GM12878 (cell line): ENCODE measurements around the gene KMT2E. TPM values are rescaled to one million over a fixed set of nuclear protein-coding genes. Genes with fewer than 3 reads are reported as not detected.

ENCODE experiments used
- ATAC-seq: fragments of 200-7000 bp; cut with Tn5 transposase; 3 replicates; pipeline ENCODE4 v1.9.1; 2020; ENCODE audit warnings: mild to moderate bottlenecking, moderate library complexity
- BruUV-seq: library from RNA; stranded (reverse); fragments of 400-500 nt; replicated peaks from 2 replicates; lab custom pipeline; 2021; lab: Mats Ljungman, UMichigan
- CTCF ChIA-PET: fragments of 300-600 bp; sonication (Branson Sonifier 250); formaldehyde crosslinking; extraction: SDS; loops from one replicate; lab custom pipeline; 2021; ENCODE audit warnings: inconsistent platforms; lab: Yijun Ruan, JAX
- POLR2A ChIA-PET: fragments of 350-600 bp; formaldehyde crosslinking; extraction: SDS; loops from one replicate; lab custom pipeline; 2021; ENCODE audit warnings: inconsistent platforms; lab: Charles Lee
- RAD21 ChIA-PET: fragments of 300-600 bp; sonication (Branson Sonifier 250); formaldehyde crosslinking; loops from one replicate; lab custom pipeline; 2023; ENCODE audit warnings: antibody characterized with exemption; ENCODE audit not compliant: unreplicated experiment; lab: Charles Lee
- SMC1A ChIA-PET: fragments of 300-600 bp; sonication (Branson Sonifier 250); formaldehyde crosslinking; loops from one replicate; lab custom pipeline; 2023; ENCODE audit not compliant: unreplicated experiment, uncharacterized antibody; lab: Charles Lee
- DNase-seq: peaks from one replicate; pipeline ENCODE4 v3.0.0-alpha.2; 2011; ENCODE audit warnings: low read depth, low spot score
- FAIRE-seq: peaks from 3 replicates; lab custom pipeline; 2011; peaks lifted over from hg19 to GRCh38; lab: Jason Lieb, UNC
- H2AFZ ChIP-seq: 2 replicates; pipeline ENCODE4 v1.6.0; 2011; ENCODE audit warnings: low read depth, low read length, control low read depth; ENCODE audit not compliant: control insufficient read depth
- H3K27ac ChIP-seq: 2 replicates; pipeline ENCODE4 v1.5.1; 2011; ENCODE audit warnings: control low read depth; ENCODE audit not compliant: control insufficient read depth, insufficient read depth
- H3K27me3 ChIP-seq, 2 experiments: replicated peaks in 1 of 2; 2 replicates each; pipeline versions ENCODE4 v1.6.0 to v1.6.1; 2011; ENCODE audit warnings: low read length in 1 of 2; ENCODE audit not compliant: control insufficient read depth in 2 of 2, insufficient read depth in 2 of 2
- H3K36me3 ChIP-seq, 2 experiments: 2 replicates each; pipeline ENCODE4 v1.5.1; 2011; ENCODE audit warnings: low read length in 1 of 2; ENCODE audit not compliant: control insufficient read depth in 2 of 2, insufficient read depth in 2 of 2
- H3K4me1 ChIP-seq: 2 replicates; pipeline ENCODE4 v1.6.1; 2011; ENCODE audit warnings: mild to moderate bottlenecking, low read length, moderate library complexity, mixed read lengths; ENCODE audit not compliant: control insufficient read depth, insufficient read depth
- H3K4me2 ChIP-seq: 2 replicates; pipeline ENCODE4 v1.6.0; 2011; ENCODE audit warnings: control low read depth; ENCODE audit not compliant: control insufficient read depth, insufficient read depth
- H3K4me3 ChIP-seq: fragments of 200-600 bp; sonication (generic); 2 replicates; pipeline ENCODE4 v1.5.1; 2016
- H3K79me2 ChIP-seq: 2 replicates; pipeline ENCODE4 v1.6.0; 2011; ENCODE audit warnings: low read length; ENCODE audit not compliant: control insufficient read depth, insufficient read depth
- H3K9ac ChIP-seq: 2 replicates; pipeline ENCODE4 v1.8.0; 2011; ENCODE audit warnings: low read length, control low read depth, mixed read lengths; ENCODE audit not compliant: control insufficient read depth, insufficient read depth
- H3K9me3 ChIP-seq: replicated peaks from 3 replicates; pipeline ENCODE4 v1.5.1; 2011; ENCODE audit warnings: mild to moderate bottlenecking, low read length; ENCODE audit not compliant: control insufficient read depth, insufficient read depth
- H4K20me1 ChIP-seq: 2 replicates; pipeline ENCODE4 v1.6.0; 2011; ENCODE audit not compliant: control insufficient read depth, insufficient read depth
- CBX5 ChIP-seq: sonication (generic); IDR thresholded peaks from 2 replicates; pipeline ENCODE4 v1.6.1; 2016; ENCODE audit warnings: low read depth, moderate library complexity, mild to moderate bottlenecking, inconsistent platforms
- CREB1 ChIP-seq: IDR thresholded peaks from 2 replicates; pipeline ENCODE4 v1.6.1; 2012; ENCODE audit warnings: low read depth, mild to moderate bottlenecking, inconsistent platforms
- E4F1 ChIP-seq: fragments of 450-650 bp; IDR thresholded peaks from 2 replicates; pipeline ENCODE4 v1.6.1; 2018; ENCODE audit warnings: borderline replicate concordance, mild to moderate bottlenecking; ENCODE audit not compliant: partially characterized antibody
- EP300 ChIP-seq, 2 experiments: fragments of 150-350 bp in 1 of 2; IDR thresholded peaks; 2 replicates each; pipeline ENCODE4 v1.6.1; 2011 to 2012; ENCODE audit warnings: low read depth in 2 of 2, low read length in 2 of 2, borderline replicate concordance in 1 of 2, improper control_type of control experiment in 1 of 2, inconsistent platforms in 1 of 2; ENCODE audit not compliant: control insufficient read depth in 1 of 2
- EZH2 ChIP-seq: IDR thresholded peaks from 2 replicates; pipeline ENCODE4 v1.6.1; 2012; ENCODE audit warnings: low read depth, mild to moderate bottlenecking, control low read depth, inconsistent platforms, low read length, borderline replicate concordance; ENCODE audit not compliant: control insufficient read depth
- GATAD2B ChIP-seq: fragments of 450-650 bp; conservative IDR thresholded peaks from 2 replicates; pipeline ENCODE4 v1.6.1; 2017; ENCODE audit warnings: low read depth, mild to moderate bottlenecking, moderate library complexity
- HDAC2 ChIP-seq: fragments of 200-600 bp; sonication (generic); IDR thresholded peaks from 2 replicates; pipeline ENCODE4 v1.6.1; 2017
- LARP7 ChIP-seq: fragments of 450-650 bp; IDR thresholded peaks from 2 replicates; pipeline ENCODE4 v1.6.1; 2017; ENCODE audit warnings: mild to moderate bottlenecking
- MXI1 ChIP-seq: fragments of 150-350 bp; IDR thresholded peaks from 2 replicates; pipeline ENCODE4 v1.6.1; 2011; ENCODE audit warnings: low read depth, mild to moderate bottlenecking, inconsistent platforms, low read length, improper control_type of control experiment
- RELA ChIP-seq: fragments of 450-650 bp; IDR thresholded peaks from 2 replicates; pipeline ENCODE4 v1.8.0; 2014; ENCODE audit warnings: borderline replicate concordance; ENCODE audit not compliant: partially characterized antibody
- RELB ChIP-seq: fragments of 450-650 bp; IDR thresholded peaks from 2 replicates; pipeline ENCODE4 v1.6.1; 2017; ENCODE audit warnings: low read depth, mild to moderate bottlenecking, moderate library complexity
- WRNIP1 ChIP-seq: IDR thresholded peaks from 2 replicates; pipeline ENCODE4 v1.6.1; 2011; ENCODE audit warnings: low read depth, low read length, improper control_type of control experiment, borderline replicate concordance
- ZSCAN29 ChIP-seq: fragments of 450-650 bp; IDR thresholded peaks from 2 replicates; pipeline ENCODE4 v1.6.1; 2017; ENCODE audit warnings: mild to moderate bottlenecking, moderate library complexity
- WGBS: methylation state at CpG from one replicate; pipeline ENCODE4 v1.1.6; 2016; ENCODE audit warnings: low lambda C conversion rate; ENCODE audit not compliant: insufficient replicate concordance, insufficient coverage; ENCODE audit errors: missing lambda C conversion rate; 5-methylcytosine and 5-hydroxymethylcytosine counted together
- in situ Hi-C: fragments of 300-500 bp; cut with MboI; formaldehyde crosslinking; loops from 9 replicates; pipeline ENCODE4 v1.14.3; 2018; ENCODE audit warnings: mixed read lengths
- intact Hi-C: fragments of 100-400 bp; cut with micrococcal nuclease; formaldehyde crosslinking; loops from one replicate; pipeline ENCODE4 v1.14.2; 2022; ENCODE audit not compliant: unreplicated experiment
- polyA plus RNA-seq, 11 experiments: library from polyadenylated mRNA; depleted of rRNA in 4 of 11; unstranded in 6 of 11; stranded (reverse) in 5 of 11; fragments of >200 nt; fragmentation: Nextera tagmentation in 4 of 11; fragmentation: Illumina TruSeq in 1 of 11; extraction: Ambion mirVana in 4 of 11; extraction: Trizol in 1 of 11; gene quantifications; 1 replicate in 1 of 11; 2 replicates in 10 of 11; pipeline versions ENCODE4 v1.2.1 to v1.2.3, GENCODE V29; 2011 to 2016; ENCODE audit warnings: inconsistent platforms in 2 of 11, missing spikeins in 2 of 11, low read depth in 1 of 11
- total RNA-seq, 4 experiments: library from RNA; depleted of rRNA in 3 of 4; stranded (reverse); fragments of >200 nt in 3 of 4; fragmentation: Illumina TruSeq in 1 of 4; extraction: Trizol in 1 of 4; gene quantifications; 2 replicates each; pipeline versions ENCODE4 v1.2.1 to v1.2.3, GENCODE V29; 2013 to 2021

The KMT2E gene
- total and polyA plus RNA-seq, 10 of the 15 experiments (the other 5 are each of a cell fraction or from before 2014, with no cell fraction given), result 13.2 to 68.1 (median 34.1) TPM

- Histone ChIP-seq H3K4me3 (no peak overlapping the region), H3K4me1 (no peaks in the 10 kb centered on the region), H3K79me2 (peaks cover 21% of the 10 kb centered on the region), H2AFZ (no peak overlapping the region), H4K20me1 (no peaks in the 10 kb centered on the region), H3K9me3 (no peaks in the 10 kb centered on the region), H3K36me3 (peaks cover 8 to 31% of the 10 kb centered on the region in 2 experiments), H3K27ac (no peak overlapping the region), H3K27me3 (no peaks in the 10 kb centered on the region), H3K4me2 (no peak overlapping the region), H3K9ac (no peak overlapping the region)
- CTCF ChIA-PET, result interaction anchor here (1.5 kb wide), 1 partner anchor 84 kb away, joined by 7 read pairs; no protein-coding TSS in a partner anchor
- no peak for FAIRE-seq
- no TSS peak for BruUV-seq
- POLR2A ChIA-PET, result no interaction called here
- no peak for ATAC-seq
- 100% methylated on average over 1 of the region's 1 CpG for WGBS
- in situ Hi-C loops, result no loop called here
- TF ChIP-seq WRNIP1 (no peak), GATAD2B (no peak), RELB (no peak), RELA (no peak), HDAC2 (no peak), E4F1 (no peak), MXI1 (no peak), EZH2 (no peak), EP300 (IDR thresholded peaks at IDR 0.05; ENCODE audit: borderline replicate concordance in 1 of 2, control insufficient read depth in 1 of 2, low read depth in 2 of 2, low read length in 2 of 2) (no peak), CREB1 (no peak), CBX5 (no peak), ZSCAN29 (no peak), LARP7 (no peak)
- RAD21 ChIA-PET, result no interaction called here
- intact Hi-C loops, result no loop called here
- SMC1A ChIA-PET, result interaction anchor here (1.1 to 1.4 kb wide), 5 partner anchors 11 to 81 kb away, joined by 3 to 7 read pairs (median 4); no protein-coding TSS in a partner anchor
- DNase-seq, result no peak
These were observed 51.1 kb downstream of the KMT2E start for GRCh38 chr7:105065104-105065503.
